ENCODE results near the gene C6orf120. TPM values are rescaled to one million over a fixed set of nuclear protein-coding genes. Genes with fewer than 3 reads are reported as not detected.
A peak's percentile ranks its signal among the peaks of the same experiment; 100 is the strongest.

Gene C6orf120
- total and polyA plus RNA-seq, 2 of the 13 experiments (the other 11 are each of a cell fraction or from before 2014, with no cell fraction given): 21.7 to 29.9 TPM

DNA sequence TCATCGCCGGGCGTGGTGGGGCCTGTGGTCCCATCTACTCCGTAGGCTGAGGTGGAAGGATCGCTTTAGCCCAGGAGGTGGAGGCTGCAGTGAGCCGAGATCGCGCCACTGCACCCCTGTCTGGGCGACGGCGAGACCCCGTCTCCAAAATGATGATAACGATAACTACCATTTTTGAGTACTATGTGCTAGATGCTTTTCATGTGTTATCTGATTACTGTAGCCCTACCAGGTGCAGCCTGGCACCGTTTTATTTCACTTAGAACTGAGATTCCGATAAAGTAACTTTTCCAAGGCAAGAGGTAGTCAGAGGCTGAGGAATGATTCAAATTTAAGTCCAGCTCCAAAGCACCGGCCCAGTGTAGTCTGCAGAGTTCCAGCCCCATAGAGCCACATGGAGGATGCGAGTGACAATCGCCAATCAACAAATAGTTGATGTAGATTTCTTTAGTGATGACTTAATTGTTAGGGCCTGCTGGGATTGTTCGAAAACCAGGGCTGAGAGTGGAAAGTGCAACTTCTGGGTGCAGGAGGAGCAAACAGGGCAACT lies 50.2 kb downstream of the C6orf120 start (continued):
- TF ChIP-seq, protein P1, sequence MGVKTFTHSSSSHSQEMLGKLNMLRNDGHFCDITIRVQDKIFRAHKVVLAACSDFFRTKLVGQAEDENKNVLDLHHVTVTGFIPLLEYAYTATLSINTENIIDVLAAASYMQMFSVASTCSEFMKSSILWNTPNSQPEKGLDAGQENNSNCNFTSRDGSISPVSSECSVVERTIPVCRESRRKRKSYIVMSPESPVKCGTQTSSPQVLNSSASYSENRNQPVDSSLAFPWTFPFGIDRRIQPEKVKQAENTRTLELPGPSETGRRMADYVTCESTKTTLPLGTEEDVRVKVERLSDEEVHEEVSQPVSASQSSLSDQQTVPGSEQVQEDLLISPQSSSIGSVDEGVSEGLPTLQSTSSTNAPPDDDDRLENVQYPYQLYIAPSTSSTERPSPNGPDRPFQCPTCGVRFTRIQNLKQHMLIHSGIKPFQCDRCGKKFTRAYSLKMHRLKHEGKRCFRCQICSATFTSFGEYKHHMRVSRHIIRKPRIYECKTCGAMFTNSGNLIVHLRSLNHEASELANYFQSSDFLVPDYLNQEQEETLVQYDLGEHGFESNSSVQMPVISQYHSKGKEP (CRISPR knock-in tag; IDR thresholded peaks at IDR 0.05): peak; percentile 47; the same call in 1 of the 2 replicates
- TF ChIP-seq RBFOX2 (IDR thresholded peaks at IDR 0.05; ENCODE audit: low read depth, low read length) (no peak), SRSF4 (IDR thresholded peaks at IDR 0.05; ENCODE audit: low read depth, low read length, poor library complexity, severe bottlenecking) (no peak), MAFF (IDR thresholded peaks at IDR 0.05; ENCODE audit: low read depth, low read length) (no peak), XBP1 (CRISPR knock-in tag; IDR thresholded peaks at IDR 0.05) (no peak), ZBTB38 (CRISPR knock-in tag; IDR thresholded peaks at IDR 0.05) (no peak), BCL6 (CRISPR knock-in tag; IDR thresholded peaks at IDR 0.05) (0 out of 2 replicates have a peak, but pooled peaks have one; percentile 13), ZBTB8A (CRISPR knock-in tag; IDR thresholded peaks at IDR 0.05; ENCODE audit: borderline replicate concordance, low read depth) (no peak), HCFC1 (IDR thresholded peaks at IDR 0.05; ENCODE audit: low read depth, low read length) (no peak), MIXL1 (CRISPR knock-in tag; IDR thresholded peaks at IDR 0.05) (peak; percentile 11; the same call in 1 of the 2 replicates), GFI1 (CRISPR knock-in tag; IDR thresholded peaks at IDR 0.05; ENCODE audit: borderline replicate concordance) (no peak), NFE2L2 (IDR thresholded peaks at IDR 0.05; ENCODE audit: low read length) (no peak), SCMH1 (CRISPR knock-in tag; IDR thresholded peaks at IDR 0.05; ENCODE audit: borderline replicate concordance) (no peak), SIX4 (CRISPR knock-in tag; IDR thresholded peaks at IDR 0.05) (no peak)
- TF ChIP-seq, protein P2, sequence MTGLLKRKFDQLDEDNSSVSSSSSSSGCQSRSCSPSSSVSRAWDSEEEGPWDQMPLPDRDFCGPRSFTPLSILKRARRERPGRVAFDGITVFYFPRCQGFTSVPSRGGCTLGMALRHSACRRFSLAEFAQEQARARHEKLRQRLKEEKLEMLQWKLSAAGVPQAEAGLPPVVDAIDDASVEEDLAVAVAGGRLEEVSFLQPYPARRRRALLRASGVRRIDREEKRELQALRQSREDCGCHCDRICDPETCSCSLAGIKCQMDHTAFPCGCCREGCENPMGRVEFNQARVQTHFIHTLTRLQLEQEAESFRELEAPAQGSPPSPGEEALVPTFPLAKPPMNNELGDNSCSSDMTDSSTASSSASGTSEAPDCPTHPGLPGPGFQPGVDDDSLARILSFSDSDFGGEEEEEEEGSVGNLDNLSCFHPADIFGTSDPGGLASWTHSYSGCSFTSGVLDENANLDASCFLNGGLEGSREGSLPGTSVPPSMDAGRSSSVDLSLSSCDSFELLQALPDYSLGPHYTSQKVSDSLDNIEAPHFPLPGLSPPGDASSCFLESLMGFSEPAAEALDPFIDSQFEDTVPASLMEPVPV (CRISPR knock-in tag; IDR thresholded peaks at IDR 0.05): no peak
- TF ChIP-seq, protein P3, sequence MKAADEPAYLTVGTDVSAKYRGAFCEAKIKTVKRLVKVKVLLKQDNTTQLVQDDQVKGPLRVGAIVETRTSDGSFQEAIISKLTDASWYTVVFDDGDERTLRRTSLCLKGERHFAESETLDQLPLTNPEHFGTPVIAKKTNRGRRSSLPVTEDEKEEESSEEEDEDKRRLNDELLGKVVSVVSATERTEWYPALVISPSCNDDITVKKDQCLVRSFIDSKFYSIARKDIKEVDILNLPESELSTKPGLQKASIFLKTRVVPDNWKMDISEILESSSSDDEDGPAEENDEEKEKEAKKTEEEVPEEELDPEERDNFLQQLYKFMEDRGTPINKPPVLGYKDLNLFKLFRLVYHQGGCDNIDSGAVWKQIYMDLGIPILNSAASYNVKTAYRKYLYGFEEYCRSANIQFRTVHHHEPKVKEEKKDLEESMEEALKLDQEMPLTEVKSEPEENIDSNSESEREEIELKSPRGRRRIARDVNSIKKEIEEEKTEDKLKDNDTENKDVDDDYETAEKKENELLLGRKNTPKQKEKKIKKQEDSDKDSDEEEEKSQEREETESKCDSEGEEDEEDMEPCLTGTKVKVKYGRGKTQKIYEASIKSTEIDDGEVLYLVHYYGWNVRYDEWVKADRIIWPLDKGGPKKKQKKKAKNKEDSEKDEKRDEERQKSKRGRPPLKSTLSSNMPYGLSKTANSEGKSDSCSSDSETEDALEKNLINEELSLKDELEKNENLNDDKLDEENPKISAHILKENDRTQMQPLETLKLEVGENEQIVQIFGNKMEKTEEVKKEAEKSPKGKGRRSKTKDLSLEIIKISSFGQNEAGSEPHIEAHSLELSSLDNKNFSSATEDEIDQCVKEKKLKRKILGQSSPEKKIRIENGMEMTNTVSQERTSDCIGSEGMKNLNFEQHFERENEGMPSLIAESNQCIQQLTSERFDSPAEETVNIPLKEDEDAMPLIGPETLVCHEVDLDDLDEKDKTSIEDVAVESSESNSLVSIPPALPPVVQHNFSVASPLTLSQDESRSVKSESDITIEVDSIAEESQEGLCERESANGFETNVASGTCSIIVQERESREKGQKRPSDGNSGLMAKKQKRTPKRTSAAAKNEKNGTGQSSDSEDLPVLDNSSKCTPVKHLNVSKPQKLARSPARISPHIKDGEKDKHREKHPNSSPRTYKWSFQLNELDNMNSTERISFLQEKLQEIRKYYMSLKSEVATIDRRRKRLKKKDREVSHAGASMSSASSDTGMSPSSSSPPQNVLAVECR (CRISPR knock-in tag; IDR thresholded peaks at IDR 0.05; ENCODE audit: borderline replicate concordance): no peak
- TF ChIP-seq, protein P4, sequence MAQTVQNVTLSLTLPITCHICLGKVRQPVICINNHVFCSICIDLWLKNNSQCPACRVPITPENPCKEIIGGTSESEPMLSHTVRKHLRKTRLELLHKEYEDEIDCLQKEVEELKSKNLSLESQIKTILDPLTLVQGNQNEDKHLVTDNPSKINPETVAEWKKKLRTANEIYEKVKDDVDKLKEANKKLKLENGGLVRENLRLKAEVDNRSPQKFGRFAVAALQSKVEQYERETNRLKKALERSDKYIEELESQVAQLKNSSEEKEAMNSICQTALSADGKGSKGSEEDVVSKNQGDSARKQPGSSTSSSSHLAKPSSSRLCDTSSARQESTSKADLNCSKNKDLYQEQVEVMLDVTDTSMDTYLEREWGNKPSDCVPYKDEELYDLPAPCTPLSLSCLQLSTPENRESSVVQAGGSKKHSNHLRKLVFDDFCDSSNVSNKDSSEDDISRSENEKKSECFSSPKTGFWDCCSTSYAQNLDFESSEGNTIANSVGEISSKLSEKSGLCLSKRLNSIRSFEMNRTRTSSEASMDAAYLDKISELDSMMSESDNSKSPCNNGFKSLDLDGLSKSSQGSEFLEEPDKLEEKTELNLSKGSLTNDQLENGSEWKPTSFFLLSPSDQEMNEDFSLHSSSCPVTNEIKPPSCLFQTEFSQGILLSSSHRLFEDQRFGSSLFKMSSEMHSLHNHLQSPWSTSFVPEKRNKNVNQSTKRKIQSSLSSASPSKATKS (CRISPR knock-in tag; IDR thresholded peaks at IDR 0.05): no peak
- TF ChIP-seq, protein P5, sequence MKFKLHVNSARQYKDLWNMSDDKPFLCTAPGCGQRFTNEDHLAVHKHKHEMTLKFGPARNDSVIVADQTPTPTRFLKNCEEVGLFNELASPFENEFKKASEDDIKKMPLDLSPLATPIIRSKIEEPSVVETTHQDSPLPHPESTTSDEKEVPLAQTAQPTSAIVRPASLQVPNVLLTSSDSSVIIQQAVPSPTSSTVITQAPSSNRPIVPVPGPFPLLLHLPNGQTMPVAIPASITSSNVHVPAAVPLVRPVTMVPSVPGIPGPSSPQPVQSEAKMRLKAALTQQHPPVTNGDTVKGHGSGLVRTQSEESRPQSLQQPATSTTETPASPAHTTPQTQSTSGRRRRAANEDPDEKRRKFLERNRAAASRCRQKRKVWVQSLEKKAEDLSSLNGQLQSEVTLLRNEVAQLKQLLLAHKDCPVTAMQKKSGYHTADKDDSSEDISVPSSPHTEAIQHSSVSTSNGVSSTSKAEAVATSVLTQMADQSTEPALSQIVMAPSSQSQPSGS (CRISPR knock-in tag; IDR thresholded peaks at IDR 0.05): no peak; the same call in 1 of the 2 replicates
